ENCODE results near the gene EFCAB5. TPM values are rescaled to one million over a fixed set of nuclear protein-coding genes. Genes with fewer than 3 reads are reported as not detected.
A peak's percentile ranks its signal among the peaks of the same experiment; 100 is the strongest.

The EFCAB5 gene
- polyA plus RNA-seq, 1 of the 3 experiments (the other 2 are of a cell fraction) = 0.05 TPM

GRCh38 chr17:29927546-29927945, 13.9 kb upstream of the EFCAB5 start:
- no peaks in the 10 kb centered on the region for H4K20me1 ChIP-seq (ENCODE audit: insufficient read depth)
- TF ChIP-seq EZH2phosphoT487 (IDR thresholded peaks at IDR 0.05; ENCODE audit: borderline replicate concordance, low read depth) (no peak), NFIC (IDR thresholded peaks at IDR 0.05; ENCODE audit: borderline replicate concordance) (no peak), GATA2 (CRISPR knock-in tag; IDR thresholded peaks at IDR 0.05) (no peak)
- H3K4me2 ChIP-seq = peak overlapping the region; percentile 91
- no peak overlapping the region for H3K27ac ChIP-seq (ENCODE audit: low read depth in 2 of 2, low read length in 1 of 2)
- H3K36me3 ChIP-seq (replicated peaks in 1 of 2; ENCODE audit: control insufficient read depth in 1 of 2, insufficient read depth in 2 of 2, low read length in 1 of 2) = peaks cover 0 to 4% of the 10 kb centered on the region in 2 experiments
- no peak for DNase-seq
- H3K4me1 ChIP-seq (ENCODE audit: control insufficient read depth in 1 of 2, insufficient read depth in 2 of 2, low read depth in 1 of 2, low read length in 1 of 2) = peaks cover 21 to 24% of the 10 kb centered on the region in 2 experiments; a peak in 3 of 4 replicates
- ChIA-PET CTCF (interaction anchor here (0.7 to 2.0 kb wide), 4 partner anchors 60 to 336 kb away, joined by 3 to 7 read pairs (median 4); no protein-coding TSS in a partner anchor), POLR2A (no interaction called here)
- H3K27me3 ChIP-seq (ENCODE audit: insufficient read depth) = no peaks in the 10 kb centered on the region
- 0 out of 4 replicates have a peak overlapping the region, but pooled peaks of 1 of the 2 experiments have one; percentile 15 for H3K4me3 ChIP-seq (ENCODE audit: low read depth in 2 of 2, low read length in 1 of 2)
- no peaks in the 10 kb centered on the region for H3K9me2 ChIP-seq
- peaks cover 20% of the 10 kb centered on the region for H3F3A ChIP-seq (replicated peaks; ENCODE audit: insufficient read depth)
- no peak overlapping the region for H3K9ac ChIP-seq
- no peaks in the 10 kb centered on the region for H3K9me3 ChIP-seq
- peaks cover 83% of the 10 kb centered on the region for H3K79me2 ChIP-seq (ENCODE audit: insufficient read depth)
- WGBS (ENCODE audit: low lambda C conversion rate) = 40% methylated on average over 1 of the region's 1 CpG
- H2AFZ ChIP-seq (ENCODE audit: low read depth) = no peak overlapping the region

GRCh38 chr17:29929006-29929532, 12.4 kb upstream of the EFCAB5 start:
- Histone ChIP-seq H3K4me3 (ENCODE audit: low read depth in 2 of 2, low read length in 1 of 2) (peak overlapping the region; percentile 84 to 99), H2AFZ (ENCODE audit: low read depth) (peak overlapping the region; percentile 87), H3K9me2 (no peaks in the 10 kb centered on the region), H3F3A (replicated peaks; ENCODE audit: insufficient read depth) (peaks cover 20% of the 10 kb centered on the region), H3K9me3 (no peaks in the 10 kb centered on the region), H3K27ac (ENCODE audit: low read depth in 2 of 2, low read length in 1 of 2) (peak overlapping the region; percentile 80 to 83), H3K27me3 (ENCODE audit: insufficient read depth) (no peaks in the 10 kb centered on the region), H3K9ac (peak overlapping the region; percentile 74), H3K4me1 (ENCODE audit: control insufficient read depth in 1 of 2, insufficient read depth in 2 of 2, low read depth in 1 of 2, low read length in 1 of 2) (peaks cover 21 to 24% of the 10 kb centered on the region in 2 experiments; a peak in 3 of 4 replicates), H3K4me2 (peak overlapping the region; percentile 91), H4K20me1 (ENCODE audit: insufficient read depth) (no peaks in the 10 kb centered on the region), H3K79me2 (ENCODE audit: insufficient read depth) (peaks cover 68% of the 10 kb centered on the region), H3K36me3 (replicated peaks in 1 of 2; ENCODE audit: control insufficient read depth in 1 of 2, insufficient read depth in 2 of 2, low read length in 1 of 2) (peaks cover 0 to 4% of the 10 kb centered on the region in 2 experiments)
- POLR2A ChIA-PET = no interaction called here
- WGBS (ENCODE audit: low lambda C conversion rate) = under 1% methylated on average over 13 of the region's 13 CpGs
- DNase-seq = peak; percentile 38
- CTCF ChIA-PET = interaction anchor here (0.6 to 3.9 kb wide), 6 partner anchors 16 to 466 kb away, joined by 3 to 118 read pairs (median 38); no protein-coding TSS in a partner anchor
- TF ChIP-seq MXI1 (IDR thresholded peaks at IDR 0.05; ENCODE audit: low read depth, low read length) = peak; percentile 56; the same call in 1 of the 2 replicates
- TF ChIP-seq TCF12 (IDR thresholded peaks at IDR 0.05) = peak; percentile 17; the same call in 1 of the 2 replicates
- TF ChIP-seq, protein P1, sequence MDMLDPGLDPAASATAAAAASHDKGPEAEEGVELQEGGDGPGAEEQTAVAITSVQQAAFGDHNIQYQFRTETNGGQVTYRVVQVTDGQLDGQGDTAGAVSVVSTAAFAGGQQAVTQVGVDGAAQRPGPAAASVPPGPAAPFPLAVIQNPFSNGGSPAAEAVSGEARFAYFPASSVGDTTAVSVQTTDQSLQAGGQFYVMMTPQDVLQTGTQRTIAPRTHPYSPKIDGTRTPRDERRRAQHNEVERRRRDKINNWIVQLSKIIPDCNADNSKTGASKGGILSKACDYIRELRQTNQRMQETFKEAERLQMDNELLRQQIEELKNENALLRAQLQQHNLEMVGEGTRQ (IDR thresholded peaks at IDR 0.05; ENCODE audit: borderline replicate concordance, low read depth, low read length) = no peak

DNA sequence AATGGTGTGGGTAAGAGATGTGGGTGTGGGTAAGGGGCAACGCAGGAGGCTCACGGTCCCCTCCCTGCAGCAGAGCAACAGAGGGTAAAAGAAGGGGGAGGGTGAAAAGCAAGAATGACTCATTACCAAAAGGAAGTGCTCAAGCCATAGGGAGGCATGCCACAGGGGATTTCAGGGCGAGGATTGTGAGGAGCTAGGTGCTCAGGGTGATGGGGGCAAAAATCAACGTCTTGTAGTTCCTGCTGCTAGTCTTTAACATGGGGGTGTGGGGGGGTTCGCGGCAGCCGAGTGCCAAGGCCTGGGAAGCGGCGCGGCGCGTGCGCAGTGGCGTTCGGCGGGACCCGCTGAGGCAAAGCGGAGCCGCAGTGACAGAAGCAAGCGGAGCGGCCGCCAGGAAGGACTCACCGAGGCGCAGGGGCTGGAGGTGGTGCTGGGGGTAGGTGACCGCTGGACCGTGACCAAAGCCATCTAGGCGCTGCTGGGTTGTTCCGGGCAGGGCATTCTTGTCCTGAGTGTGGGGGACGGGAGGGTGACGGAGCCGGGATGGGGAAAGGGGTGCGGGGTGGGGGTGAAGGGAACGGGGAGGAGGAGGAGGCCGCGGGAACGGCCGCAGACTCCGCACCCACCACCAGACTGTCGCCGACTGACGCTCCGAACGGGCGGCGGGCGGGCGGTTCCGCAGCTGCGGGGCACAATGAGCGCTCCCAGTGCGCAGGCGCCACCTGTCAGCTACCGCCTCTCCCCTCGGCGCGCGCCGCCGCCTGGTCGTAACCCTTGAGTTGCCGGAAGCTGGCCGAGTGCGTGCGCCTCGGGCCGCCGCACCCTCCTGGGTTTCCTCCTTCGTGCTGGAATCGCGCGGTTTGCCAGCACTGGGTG, 11.7 kb upstream of the EFCAB5 start, which contains the start of gene SSH2:
TSS of gene SSH2 (minus strand) at position 696 of the 876 bp plus-strand sequence. CDS start at position 468, 228 bp downstream.
- H3K27ac ChIP-seq (ENCODE audit: low read depth in 2 of 2, low read length in 1 of 2) = peak within 1 kb of the TSS; percentile 80 to 83
- no peaks in the 10 kb centered on the region for H3K9me3 ChIP-seq
- peak within 1 kb of the TSS; percentile 84 to 99 for H3K4me3 ChIP-seq (ENCODE audit: low read depth in 2 of 2, low read length in 1 of 2)
- H3K4me2 ChIP-seq = peak within 1 kb of the TSS; percentile 91
- H3K9me2 ChIP-seq = no peaks in the 10 kb centered on the region
- peaks cover 21 to 24% of the 10 kb centered on the region in 2 experiments; a peak in 3 of 4 replicates for H3K4me1 ChIP-seq (ENCODE audit: control insufficient read depth in 1 of 2, insufficient read depth in 2 of 2, low read depth in 1 of 2, low read length in 1 of 2)
- H3F3A ChIP-seq (replicated peaks; ENCODE audit: insufficient read depth) = peaks cover 16% of the 10 kb centered on the region
- H3K27me3 ChIP-seq (ENCODE audit: insufficient read depth) = no peaks in the 10 kb centered on the region
- H3K36me3 ChIP-seq (replicated peaks in 1 of 2; ENCODE audit: control insufficient read depth in 1 of 2, insufficient read depth in 2 of 2, low read length in 1 of 2) = peaks cover 0 to 3% of the 10 kb centered on the region in 2 experiments
- peaks cover 61% of the 10 kb centered on the region for H3K79me2 ChIP-seq (ENCODE audit: insufficient read depth)
- ChIA-PET CTCF (interaction anchor here (0.6 to 3.9 kb wide), 25 partner anchors 11 to 465 kb away, joined by 3 to 118 read pairs (median 13); partner anchors contain the start of gene EFCAB5), POLR2A (interaction anchor here (0.6 to 1.5 kb wide), 3 partner anchors 10 to 290 kb away, joined by 4 to 5 read pairs (median 4); no protein-coding TSS in a partner anchor)
- H4K20me1 ChIP-seq (ENCODE audit: insufficient read depth) = no peaks in the 10 kb centered on the region
- peak; percentile 89 for DNase-seq
- WGBS (ENCODE audit: low lambda C conversion rate) = 2% methylated on average over 38 of the region's 71 CpGs
- H3K9ac ChIP-seq = peak within 1 kb of the TSS; percentile 74
- peak within 1 kb of the TSS; percentile 98 for H2AFZ ChIP-seq (ENCODE audit: low read depth)
- no peak for TF ChIP-seq REST (IDR thresholded peaks at IDR 0.05; ENCODE audit: low read depth, low read length)
- TF ChIP-seq SIN3A (IDR thresholded peaks at IDR 0.05; ENCODE audit: borderline replicate concordance, low read depth, low read length) = peak; percentile 87
- no peak for TF ChIP-seq CTCF (IDR thresholded peaks at IDR 0.05)
- no peak for TF ChIP-seq NFIC (IDR thresholded peaks at IDR 0.05; ENCODE audit: borderline replicate concordance)
